Loucy (cell line): Measurements from ENCODE around the gene ZNF205.

Source experiments
- CTCF ChIP-seq: fragments of 200-600 bp; sonication (generic); conservative IDR thresholded peaks from 2 replicates; pipeline ENCODE4 v1.5.1; 2014; ENCODE audit warnings: mild to moderate bottlenecking, antibody characterized with exemption, low read length
- EZH2phosphoT487 ChIP-seq: fragments of 200-600 bp; IDR thresholded peaks from 2 replicates; pipeline ENCODE4 v1.6.1; 2018; ENCODE audit warnings: antibody characterized with exemption, mild to moderate bottlenecking, moderate library complexity, borderline replicate concordance

- no peak for TF ChIP-seq CTCF
- TF ChIP-seq EZH2phosphoT487: no peak
Measured at GRCh38 chr16:3147757-3148104, 35.3 kb downstream of the ZNF205 start.
